GM20431 (cell line): Measurements from ENCODE around the gene ACKR2.
"Not testable (repeated sequence)": the region's sequence is repeated elsewhere in the genome, so short reads cannot be mapped to it uniquely, and the experiment has no call there.

Experiments used
- in situ Hi-C: fragments of 300-500 bp; cut with MseI, MboI; formaldehyde crosslinking; loops from one replicate; pipeline ENCODE4 v1.15.0; 2020; ENCODE audit warnings: low sequenced_read_pairs; ENCODE audit not compliant: unreplicated experiment

The ACKR2 gene

GRCh38 chr3:42880601-42881451, 71.6 kb downstream of the ACKR2 start:
- in situ Hi-C loops = no loop called here

DNA sequence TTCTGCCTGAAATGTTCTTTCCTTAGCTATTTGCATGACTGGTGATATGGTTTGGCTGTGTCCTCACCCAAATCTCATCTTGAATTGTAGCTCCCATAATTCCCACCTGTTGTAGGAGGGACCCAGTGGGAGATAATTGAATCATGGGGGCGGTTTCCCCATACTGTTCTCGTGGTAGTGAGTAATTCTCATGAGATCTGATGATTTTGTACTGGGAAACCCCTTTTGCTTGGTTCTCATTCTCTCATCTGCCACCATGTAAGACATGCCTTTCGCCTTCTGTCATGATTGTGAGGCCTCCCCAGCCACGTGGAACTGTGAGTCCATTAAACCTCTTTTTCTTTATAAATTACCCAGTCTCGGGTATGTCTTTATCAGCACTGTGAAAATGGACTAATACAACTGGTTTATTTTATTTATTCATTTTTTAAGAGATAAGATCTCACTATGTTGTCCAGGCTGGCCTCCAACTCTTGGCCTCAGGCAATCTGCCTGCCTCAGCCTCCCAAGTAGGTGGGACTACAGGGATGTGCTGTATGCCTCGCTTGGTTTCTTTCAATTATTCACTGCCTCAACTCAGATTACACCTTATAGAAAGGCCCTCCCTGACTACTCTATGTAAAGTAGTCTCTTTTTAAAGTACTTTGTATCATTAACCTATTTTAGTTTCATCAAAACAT, 74.1 kb downstream of the ACKR2 start:
- in situ Hi-C loops = not testable (repeated sequence)

DNA sequence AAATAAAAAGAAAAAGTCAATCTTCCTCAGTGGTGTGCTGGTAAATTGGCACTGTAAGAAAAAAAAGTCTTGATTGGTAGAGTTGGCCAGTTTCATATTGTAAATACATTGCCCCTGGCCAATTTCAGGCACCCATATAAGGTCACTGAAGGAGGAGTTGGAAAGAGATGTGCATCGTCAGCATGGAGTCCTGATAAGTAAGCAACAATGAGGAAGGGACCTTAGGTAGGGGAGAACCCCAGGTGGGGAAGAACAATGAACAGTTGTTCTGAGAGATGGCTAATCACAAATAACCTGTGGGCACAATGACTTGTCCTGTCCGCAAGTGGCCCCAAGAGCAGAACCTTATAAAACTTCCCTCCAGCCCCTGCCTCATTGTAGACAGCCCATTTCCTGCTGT, 75.1 kb downstream of the ACKR2 start:
- in situ Hi-C loops = no loop called here

DNA sequence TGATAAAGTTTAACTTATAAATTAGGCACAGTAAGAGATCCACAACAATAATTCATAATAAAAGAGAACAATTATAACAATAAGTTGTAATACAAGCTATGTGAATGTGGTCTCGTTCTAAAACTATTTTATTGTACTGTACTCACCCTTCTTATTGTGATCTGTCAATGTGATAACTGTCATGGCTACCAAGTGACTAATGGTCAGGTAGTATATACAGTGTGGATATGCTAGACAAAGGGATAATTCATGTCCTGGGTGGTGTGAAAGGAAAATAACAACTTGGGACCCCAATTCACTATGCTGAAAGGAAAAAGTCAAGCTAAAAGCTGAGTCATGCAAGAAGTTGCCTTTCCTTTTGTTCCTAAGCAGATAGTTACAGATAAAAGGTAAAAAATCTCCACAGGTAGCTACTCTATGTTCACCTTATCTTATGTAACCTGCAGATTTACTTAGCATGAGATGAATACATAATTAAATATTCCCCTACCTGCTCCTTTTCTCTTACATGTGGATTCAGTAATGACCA, 77.1 kb downstream of the ACKR2 start:
- in situ Hi-C loops = no loop called here

GRCh38 chr3:42887084-42887483, 77.8 kb downstream of the ACKR2 start:
- in situ Hi-C loops = no loop called here

DNA sequence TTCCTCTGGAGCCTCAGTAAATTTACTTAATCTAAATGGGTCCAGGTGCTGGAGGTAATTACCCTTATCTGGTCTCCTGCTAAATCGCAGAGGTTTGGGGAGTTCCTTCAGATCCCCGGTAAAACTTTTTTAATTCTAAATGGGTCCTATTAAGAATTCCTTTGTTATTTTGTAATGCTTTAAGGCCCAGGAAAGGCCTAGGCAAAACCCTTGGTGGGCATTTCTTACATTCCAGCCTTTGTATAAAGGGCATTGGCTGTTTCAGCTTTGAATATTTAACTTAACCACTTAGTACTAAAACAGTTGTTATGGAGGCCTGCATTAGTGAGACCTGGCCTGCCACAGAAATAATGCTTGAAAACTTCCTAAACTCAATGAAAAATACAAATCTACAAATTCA, 81.8 kb downstream of the ACKR2 start:
- in situ Hi-C loops = no loop called here

DNA sequence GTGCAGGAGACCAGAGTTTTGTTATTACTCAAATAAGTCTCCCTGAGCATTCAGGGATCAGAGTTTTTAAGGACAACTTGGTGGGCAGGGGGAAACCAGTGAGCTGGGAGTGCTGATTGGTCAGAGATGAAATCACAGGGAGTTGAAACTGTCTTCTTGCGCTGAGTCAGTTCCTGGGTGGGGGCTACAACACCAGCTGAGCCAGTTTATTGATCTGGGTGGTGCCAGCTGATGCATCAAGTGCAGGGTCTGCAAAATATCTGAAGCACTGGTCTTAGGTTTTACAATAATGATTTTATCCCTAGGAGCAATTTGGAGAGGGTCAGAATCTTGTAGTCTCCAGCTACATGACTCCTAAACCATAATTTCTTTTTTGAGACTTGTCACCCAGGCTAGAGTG, 82.9 kb downstream of the ACKR2 start:
- in situ Hi-C loops = no loop called here

GRCh38 chr3:42892807-42893206, 83.6 kb downstream of the ACKR2 start:
- in situ Hi-C loops = no loop called here

- in situ Hi-C loops = no loop called here
Observed at GRCh38 chr3:42894698-42895579, 85.7 kb downstream of the ACKR2 start.

GRCh38 chr3:42895580-42895868, 86.3 kb downstream of the ACKR2 start:
- in situ Hi-C loops = no loop called here

DNA sequence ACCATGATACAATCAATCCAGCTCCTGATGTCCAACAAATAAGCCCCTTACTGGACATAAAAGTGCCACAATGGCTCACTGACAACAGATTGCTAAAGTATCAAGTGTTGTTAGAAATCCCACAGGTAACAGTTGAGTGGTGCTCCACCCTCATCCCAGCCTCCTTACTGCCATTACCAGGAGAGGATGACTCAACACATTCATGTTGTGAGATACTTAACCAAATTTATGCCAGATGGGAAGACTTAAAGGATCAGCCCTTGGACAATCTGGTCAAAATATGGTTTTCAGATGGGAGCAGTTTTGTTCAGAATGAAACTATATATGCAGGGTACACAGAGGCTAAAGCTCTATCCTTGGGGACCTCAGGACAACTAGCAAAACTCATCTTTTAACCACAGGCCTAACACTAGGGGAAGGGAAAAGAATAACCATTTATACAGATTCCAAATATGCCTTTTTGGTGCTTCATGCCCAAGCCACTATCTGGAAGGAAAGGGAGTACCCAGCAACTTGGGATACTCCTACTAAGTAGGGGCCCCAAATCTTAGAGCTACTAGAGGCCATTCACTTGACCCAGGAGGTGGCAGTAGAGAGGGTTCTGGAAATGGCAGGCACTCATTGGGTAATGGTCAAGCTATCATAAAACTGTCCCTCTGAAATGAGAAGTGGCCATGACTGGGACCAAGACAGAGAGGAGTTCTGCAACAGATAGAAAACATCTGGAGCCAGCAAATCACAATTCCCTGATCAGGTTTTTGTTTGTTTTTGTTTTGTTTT, 89.8 kb downstream of the ACKR2 start:
- in situ Hi-C loops = no loop called here

- in situ Hi-C loops = no loop called here
Observed at GRCh38 chr3:42900226-42901072, 91.2 kb downstream of the ACKR2 start.

GRCh38 chr3:42901073-42901415, 91.8 kb downstream of the ACKR2 start:
- in situ Hi-C loops = no loop called here

DNA sequence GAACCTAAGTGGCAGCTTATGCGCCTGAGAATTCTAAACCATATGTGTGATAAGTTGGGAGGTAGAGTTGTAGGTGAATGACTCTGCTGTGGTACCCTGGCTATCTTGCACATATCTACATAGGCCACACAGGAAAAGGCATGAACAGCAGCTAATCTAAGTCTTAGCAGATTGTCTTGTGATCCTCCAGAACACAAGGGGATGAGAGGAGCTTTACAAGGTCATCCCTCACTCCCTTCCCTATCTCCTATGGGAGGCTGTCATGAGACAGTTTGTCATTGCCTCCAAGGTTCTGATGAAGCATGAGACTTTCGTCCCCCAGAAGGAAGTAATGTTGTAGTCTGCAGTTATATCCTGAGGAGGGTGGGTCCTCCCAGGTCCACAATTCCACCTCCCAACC, 93.0 kb downstream of the ACKR2 start:
- in situ Hi-C loops = no loop called here

GRCh38 chr3:42904076-42904475, 94.8 kb downstream of the ACKR2 start:
- in situ Hi-C loops = no loop called here

DNA sequence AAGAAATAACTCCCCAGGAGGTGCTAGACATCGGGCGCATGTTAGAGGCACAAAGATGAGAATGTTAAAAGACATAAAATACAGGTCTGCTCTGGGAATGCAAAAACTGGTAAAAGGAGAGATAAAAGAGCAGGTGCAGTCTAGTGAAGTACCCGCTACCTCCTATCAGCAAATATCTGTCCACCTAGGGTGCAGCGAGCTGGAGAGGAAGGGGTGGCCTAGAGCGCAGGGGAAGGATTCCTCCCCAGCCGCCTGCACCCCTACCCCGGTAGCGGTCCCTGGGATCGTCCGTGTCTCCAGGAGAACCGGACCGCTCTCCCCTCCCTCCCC, 96.5 kb downstream of the ACKR2 start:
- in situ Hi-C loops = no loop called here

GRCh38 chr3:42906070-42906847, 97.0 kb downstream of the ACKR2 start, which contains the start of gene ZNF662:
Gene ZNF662, plus strand, starts transcription at chr3:42906142. Its CDS starts 1,973 bp downstream, at chr3:42908115.
- in situ Hi-C loops = no loop called here

DNA sequence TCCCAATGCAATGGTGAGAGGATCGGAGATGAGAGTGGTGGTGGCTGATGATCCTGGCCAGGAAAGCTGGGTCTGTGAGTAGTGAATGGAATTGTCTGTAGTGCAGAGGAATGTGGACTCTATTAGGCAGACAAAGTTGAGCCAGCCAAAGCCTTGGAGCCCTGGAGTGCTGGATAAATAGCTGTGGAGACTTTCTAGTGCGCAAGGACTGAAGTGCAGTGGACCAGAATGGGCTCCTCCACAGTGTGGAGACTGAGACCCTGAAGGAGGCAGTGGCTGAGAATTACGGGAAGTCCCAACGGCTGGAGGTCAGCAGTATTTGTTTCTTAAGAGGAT, 97.6 kb downstream of the ACKR2 start:
- in situ Hi-C loops = no loop called here

- in situ Hi-C loops = no loop called here
Observed at GRCh38 chr3:42908675-42909074, 99.4 kb downstream of the ACKR2 start.
